NCI-H1436 (cell line): ENCODE data around the gene FOXI1.
"Not testable (repeated sequence)": the region's sequence is repeated elsewhere in the genome, so short reads cannot be mapped to it uniquely, and the experiment has no call there.

ENCODE experiments used
- DNase-seq: peaks from one replicate; lab custom pipeline; 2025; lab: John Stamatoyannopoulos, UW

Gene FOXI1

GRCh38 chr5:170126626-170127025 is 20.9 kb downstream of the FOXI1 start:
- DNase-seq: no peak

GRCh38 chr5:170131235-170131634 is 25.5 kb downstream of the FOXI1 start:
- DNase-seq: no peak

- DNase-seq: no peak
Observed at GRCh38 chr5:170132269-170132975, 26.7 kb downstream of the FOXI1 start.

GRCh38 chr5:170132976-170133448 is 27.3 kb downstream of the FOXI1 start:
- DNase-seq: no peak

- DNase-seq: no peak
Observed at GRCh38 chr5:170135796-170136490, 30.2 kb downstream of the FOXI1 start.

- no peak for DNase-seq
Observed at GRCh38 chr5:170136506-170136905, 30.8 kb downstream of the FOXI1 start.

- DNase-seq: no peak
Observed at GRCh38 chr5:170137694-170138214, 32.1 kb downstream of the FOXI1 start.

- no peak for DNase-seq
Observed at GRCh38 chr5:170138273-170138672, 32.6 kb downstream of the FOXI1 start.

GRCh38 chr5:170139786-170140335 is 34.2 kb downstream of the FOXI1 start:
- DNase-seq: no peak

- not testable (repeated sequence) for DNase-seq
Observed at GRCh38 chr5:170141196-170141595, 35.5 kb downstream of the FOXI1 start.

GRCh38 chr5:170141636-170142035 is 35.9 kb downstream of the FOXI1 start:
- no peak for DNase-seq

GRCh38 chr5:170142196-170142595 is 36.5 kb downstream of the FOXI1 start:
- DNase-seq: no peak

- no peak for DNase-seq
Observed at GRCh38 chr5:170143091-170143490, 37.4 kb downstream of the FOXI1 start.

- no peak for DNase-seq
Observed at GRCh38 chr5:170143710-170144109, 38.0 kb downstream of the FOXI1 start.

- no peak for DNase-seq
Observed at GRCh38 chr5:170144286-170145023, 38.8 kb downstream of the FOXI1 start.

- no peak for DNase-seq
Observed at GRCh38 chr5:170145462-170145861, 39.8 kb downstream of the FOXI1 start.

GRCh38 chr5:170147051-170147752 is 41.5 kb downstream of the FOXI1 start:
- DNase-seq: no peak

- DNase-seq: no peak
Observed at GRCh38 chr5:170147753-170148264, 42.1 kb downstream of the FOXI1 start.

GRCh38 chr5:170148430-170149205 is 42.9 kb downstream of the FOXI1 start:
- DNase-seq: no peak

- DNase-seq: no peak
Observed at GRCh38 chr5:170149206-170149515, 43.5 kb downstream of the FOXI1 start.

GRCh38 chr5:170150713-170151096 is 45.0 kb downstream of the FOXI1 start:
- no peak for DNase-seq
